Measurements from ENCODE around the gene RIMKLA. TPM values are rescaled to one million over a fixed set of nuclear protein-coding genes. Genes with fewer than 3 reads are reported as not detected.

RIMKLA gene
- total and polyA plus RNA-seq, 2 of the 13 experiments (the other 11 are each of a cell fraction or from before 2014, with no cell fraction given) = 2.5 to 3.8 TPM

GRCh38 chr1:42335050-42335808 lies 45.4 kb upstream of the RIMKLA start, which contains the start of gene FOXJ3 (continued):
- no peak for TF ChIP-seq EHMT2 (IDR thresholded peaks at IDR 0.05; ENCODE audit: borderline replicate concordance, low read depth, low read length)
- TF ChIP-seq THRA (CRISPR knock-in tag; IDR thresholded peaks at IDR 0.05; ENCODE audit: borderline replicate concordance) = peak; percentile 77
- TF ChIP-seq ZNF263 (CRISPR knock-in tag; IDR thresholded peaks at IDR 0.05) = no peak
- no peak for TF ChIP-seq ATAD3A (CRISPR knock-in tag; IDR thresholded peaks at IDR 0.05)
- peak; percentile 15; the same call in 1 of the 2 replicates for TF ChIP-seq HNF4G (IDR thresholded peaks at IDR 0.05; ENCODE audit: borderline replicate concordance, low read depth, low read length)
- TF ChIP-seq HNF4G (CRISPR knock-in tag; IDR thresholded peaks at IDR 0.05; ENCODE audit: borderline replicate concordance, low read depth) = no peak
- TF ChIP-seq, protein P1, sequence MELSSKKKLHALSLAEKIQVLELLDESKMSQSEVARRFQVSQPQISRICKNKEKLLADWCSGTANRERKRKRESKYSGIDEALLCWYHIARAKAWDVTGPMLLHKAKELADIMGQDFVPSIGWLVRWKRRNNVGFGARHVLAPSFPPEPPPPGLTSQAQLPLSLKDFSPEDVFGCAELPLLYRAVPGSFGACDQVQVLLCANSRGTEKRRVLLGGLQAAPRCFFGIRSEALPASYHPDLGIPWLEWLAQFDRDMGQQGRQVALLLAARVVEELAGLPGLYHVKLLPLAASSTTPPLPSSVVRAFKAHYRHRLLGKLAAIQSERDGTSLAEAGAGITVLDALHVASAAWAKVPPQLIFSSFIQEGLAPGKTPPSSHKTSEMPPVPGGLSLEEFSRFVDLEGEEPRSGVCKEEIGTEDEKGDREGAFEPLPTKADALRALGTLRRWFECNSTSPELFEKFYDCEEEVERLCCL (CRISPR knock-in tag; IDR thresholded peaks at IDR 0.05; ENCODE audit: borderline replicate concordance) = peak; percentile 31; the same call in 1 of the 2 replicates
- no peak for TF ChIP-seq ZNF432 (CRISPR knock-in tag; IDR thresholded peaks at IDR 0.05; ENCODE audit: borderline replicate concordance)
- TF ChIP-seq RAD21 (CRISPR knock-in tag; IDR thresholded peaks at IDR 0.05) = 0 out of 2 replicates have a peak, but pooled peaks have one; percentile 51
- TF ChIP-seq SP140L (CRISPR knock-in tag; IDR thresholded peaks at IDR 0.05; ENCODE audit: borderline replicate concordance) = peak; percentile 43; the same call in 1 of the 2 replicates
- TF ChIP-seq, protein P2, sequence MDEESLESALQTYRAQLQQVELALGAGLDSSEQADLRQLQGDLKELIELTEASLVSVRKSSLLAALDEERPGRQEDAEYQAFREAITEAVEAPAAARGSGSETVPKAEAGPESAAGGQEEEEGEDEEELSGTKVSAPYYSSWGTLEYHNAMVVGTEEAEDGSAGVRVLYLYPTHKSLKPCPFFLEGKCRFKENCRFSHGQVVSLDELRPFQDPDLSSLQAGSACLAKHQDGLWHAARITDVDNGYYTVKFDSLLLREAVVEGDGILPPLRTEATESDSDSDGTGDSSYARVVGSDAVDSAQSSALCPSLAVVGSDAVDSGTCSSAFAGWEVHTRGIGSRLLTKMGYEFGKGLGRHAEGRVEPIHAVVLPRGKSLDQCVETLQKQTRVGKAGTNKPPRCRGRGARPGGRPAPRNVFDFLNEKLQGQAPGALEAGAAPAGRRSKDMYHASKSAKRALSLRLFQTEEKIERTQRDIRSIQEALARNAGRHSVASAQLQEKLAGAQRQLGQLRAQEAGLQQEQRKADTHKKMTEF (CRISPR knock-in tag; IDR thresholded peaks at IDR 0.05) = peak; percentile 85
- TF ChIP-seq ZNF749 (CRISPR knock-in tag; IDR thresholded peaks at IDR 0.05; ENCODE audit: borderline replicate concordance) = peak; percentile 81
- peak; percentile 45; the same call in 1 of the 2 replicates for TF ChIP-seq ZKSCAN8 (CRISPR knock-in tag; IDR thresholded peaks at IDR 0.05; ENCODE audit: borderline replicate concordance)
- TF ChIP-seq, protein P3, sequence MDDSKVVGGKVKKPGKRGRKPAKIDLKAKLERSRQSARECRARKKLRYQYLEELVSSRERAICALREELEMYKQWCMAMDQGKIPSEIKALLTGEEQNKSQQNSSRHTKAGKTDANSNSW (CRISPR knock-in tag; IDR thresholded peaks at IDR 0.05; ENCODE audit: borderline replicate concordance) = peak; percentile 92
- TF ChIP-seq TP53 (CRISPR knock-in tag; conservative IDR thresholded peaks at IDR 0.05) = 0 out of 2 replicates have a peak, but pooled peaks have one; percentile 47
- TF ChIP-seq ZNF10 (CRISPR knock-in tag; IDR thresholded peaks at IDR 0.05; ENCODE audit: borderline replicate concordance, low read depth) = no peak
- no peak for TF ChIP-seq ZNF570 (CRISPR knock-in tag; IDR thresholded peaks at IDR 0.05; ENCODE audit: borderline replicate concordance)
- TF ChIP-seq KAT2B (IDR thresholded peaks at IDR 0.05; ENCODE audit: borderline replicate concordance, low read depth, low read length) = no peak
- TF ChIP-seq ZNF577 (CRISPR knock-in tag; IDR thresholded peaks at IDR 0.05; ENCODE audit: borderline replicate concordance, low read depth) = no peak
- TF ChIP-seq LRRFIP1 (CRISPR knock-in tag; conservative IDR thresholded peaks at IDR 0.05) = no peak
- TF ChIP-seq NFIB (CRISPR knock-in tag; IDR thresholded peaks at IDR 0.05; ENCODE audit: borderline replicate concordance) = no peak
- peak; percentile 94 for TF ChIP-seq KMT2B (CRISPR knock-in tag; IDR thresholded peaks at IDR 0.05)

All from HepG2 (cell line).